CD4-positive, alpha-beta T cell treated with Interferon alpha-2 for 1 hour (primary cell): ENCODE results near the gene CDKL4.
A peak's percentile ranks its signal among the peaks of the same experiment; 100 is the strongest.
"Not testable (repeated sequence)": the region's sequence is repeated elsewhere in the genome, so short reads cannot be mapped to it uniquely, and the experiment has no call there.

Experiments used
- DNase-seq, 2 donors: peaks; one replicate each; pipeline ENCODE4 v3.0.0-alpha.2; 2020 to 2022

Gene CDKL4

DNA sequence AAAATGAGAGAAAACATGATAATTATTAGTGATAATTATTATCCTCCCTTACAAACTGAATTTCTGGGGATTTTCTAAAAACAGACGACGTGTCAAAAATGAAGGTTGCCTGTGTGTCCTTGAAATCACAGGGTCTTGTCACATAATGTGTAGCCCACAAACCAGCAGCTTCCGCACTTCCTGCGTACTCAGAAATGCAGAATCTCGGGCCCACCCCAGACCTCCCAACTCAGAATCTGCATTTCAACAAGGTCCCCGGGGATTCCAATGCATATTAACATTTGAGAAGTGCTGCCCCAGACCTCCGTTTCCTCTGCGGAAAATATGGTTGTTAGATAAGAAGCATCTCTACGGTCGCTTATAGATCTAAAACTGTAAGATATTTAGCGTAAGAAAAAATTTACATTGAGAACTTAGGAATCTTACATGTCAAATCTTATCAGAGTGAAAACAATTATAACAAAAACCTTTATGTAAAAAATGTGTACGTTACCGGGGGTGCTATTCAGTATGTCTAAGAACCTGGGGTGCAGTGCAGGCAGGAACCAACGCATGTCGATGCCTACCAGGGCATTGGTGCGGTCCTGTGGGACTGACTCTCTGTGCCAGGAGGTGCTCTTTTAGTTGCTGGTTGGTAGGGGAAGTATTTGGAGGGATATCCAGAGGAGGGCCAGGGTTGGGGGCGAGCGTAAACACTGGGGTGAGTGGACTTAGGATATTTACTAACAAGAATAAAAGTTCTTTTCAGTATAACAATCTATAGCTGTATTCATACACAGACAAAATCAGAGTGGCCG is 15.2 kb downstream of the CDKL4 start:
- DNase-seq, result peak in 1 of 2 donors; percentile 7

- peak; percentile 79 to 85 for DNase-seq
Observed at GRCh38 chr2:39227628-39228412, 15.9 kb downstream of the CDKL4 start.

DNA sequence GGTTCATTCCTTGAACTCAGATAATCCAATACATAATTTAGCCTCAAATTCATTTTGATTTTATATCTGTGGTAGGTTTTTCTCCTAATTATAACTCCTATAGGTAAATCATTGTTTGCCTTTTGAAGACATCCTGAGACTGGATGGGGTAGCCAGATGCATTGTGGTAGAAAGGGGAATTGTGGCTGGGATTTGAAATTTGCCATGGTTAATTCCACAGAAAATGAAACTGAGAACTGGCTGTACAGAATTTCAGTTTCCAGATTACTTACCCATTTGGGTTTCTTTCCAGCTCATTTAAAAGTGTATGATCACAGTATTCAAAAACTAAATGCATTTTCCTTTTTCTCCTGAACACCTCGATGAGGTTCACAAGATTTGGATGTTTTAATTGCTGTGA is 18.2 kb downstream of the CDKL4 start:
- no peak for DNase-seq

GRCh38 chr2:39223909-39224308 is 19.9 kb downstream of the CDKL4 start:
- no peak for DNase-seq

- DNase-seq, result no peak
Observed at GRCh38 chr2:39221459-39221858, 22.3 kb downstream of the CDKL4 start.

DNA sequence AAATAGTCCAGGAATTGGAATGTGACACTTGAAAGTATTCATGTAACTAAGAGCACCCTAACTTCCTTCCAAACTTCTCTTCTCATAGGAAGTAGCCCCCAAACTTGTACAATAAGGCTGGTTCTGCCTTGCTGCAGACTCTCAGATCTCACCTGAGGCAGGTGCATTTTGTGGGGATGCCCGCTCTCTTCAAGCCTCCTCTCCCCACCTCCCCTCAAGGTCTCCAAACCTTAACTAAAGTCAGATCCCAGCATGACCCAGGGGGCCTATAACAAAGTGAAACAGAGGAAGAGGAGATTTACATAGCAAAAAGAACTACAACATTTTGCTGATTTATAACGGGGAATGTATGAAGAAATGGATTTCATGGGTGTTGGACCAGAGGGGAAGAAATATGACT is 23.6 kb downstream of the CDKL4 start:
- DNase-seq, result no peak

DNA sequence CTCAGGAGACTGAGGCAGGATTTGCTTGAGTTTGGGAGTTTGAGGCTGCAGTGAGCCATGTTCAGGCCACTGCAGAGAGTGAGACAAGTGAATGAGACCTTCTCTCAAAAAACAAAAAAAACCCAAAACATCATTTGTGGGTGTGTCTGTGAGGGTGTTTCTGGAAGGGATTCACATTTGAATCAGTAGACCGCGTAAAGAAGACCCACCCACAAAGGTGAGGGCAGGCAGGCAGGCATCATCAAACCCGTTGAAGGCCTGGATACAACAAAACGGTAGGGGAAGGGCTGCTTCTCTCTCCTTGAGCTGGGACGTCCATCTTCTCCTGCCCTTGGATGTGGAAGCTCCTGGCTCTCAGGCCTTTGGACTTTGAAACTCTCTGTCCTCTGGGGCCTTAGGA is 25.4 kb downstream of the CDKL4 start:
- DNase-seq, result no peak

DNA sequence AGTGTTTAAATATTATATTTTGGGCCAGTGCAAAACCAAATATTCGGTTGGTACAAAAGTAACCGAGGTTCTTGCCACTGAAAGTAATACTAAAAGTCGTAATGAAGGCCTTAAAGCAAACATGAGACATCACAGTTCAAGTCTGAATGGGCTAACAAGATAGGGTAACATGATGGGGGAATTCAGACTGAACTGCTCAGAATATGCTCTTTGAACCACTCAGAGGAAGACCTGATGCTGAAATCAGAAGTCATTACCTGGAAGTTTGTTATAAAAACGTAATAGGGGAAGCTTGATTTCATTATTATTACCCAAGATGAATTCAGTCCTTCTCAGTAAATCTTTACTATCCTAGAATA is 26.6 kb downstream of the CDKL4 start:
- DNase-seq, result no peak

DNA sequence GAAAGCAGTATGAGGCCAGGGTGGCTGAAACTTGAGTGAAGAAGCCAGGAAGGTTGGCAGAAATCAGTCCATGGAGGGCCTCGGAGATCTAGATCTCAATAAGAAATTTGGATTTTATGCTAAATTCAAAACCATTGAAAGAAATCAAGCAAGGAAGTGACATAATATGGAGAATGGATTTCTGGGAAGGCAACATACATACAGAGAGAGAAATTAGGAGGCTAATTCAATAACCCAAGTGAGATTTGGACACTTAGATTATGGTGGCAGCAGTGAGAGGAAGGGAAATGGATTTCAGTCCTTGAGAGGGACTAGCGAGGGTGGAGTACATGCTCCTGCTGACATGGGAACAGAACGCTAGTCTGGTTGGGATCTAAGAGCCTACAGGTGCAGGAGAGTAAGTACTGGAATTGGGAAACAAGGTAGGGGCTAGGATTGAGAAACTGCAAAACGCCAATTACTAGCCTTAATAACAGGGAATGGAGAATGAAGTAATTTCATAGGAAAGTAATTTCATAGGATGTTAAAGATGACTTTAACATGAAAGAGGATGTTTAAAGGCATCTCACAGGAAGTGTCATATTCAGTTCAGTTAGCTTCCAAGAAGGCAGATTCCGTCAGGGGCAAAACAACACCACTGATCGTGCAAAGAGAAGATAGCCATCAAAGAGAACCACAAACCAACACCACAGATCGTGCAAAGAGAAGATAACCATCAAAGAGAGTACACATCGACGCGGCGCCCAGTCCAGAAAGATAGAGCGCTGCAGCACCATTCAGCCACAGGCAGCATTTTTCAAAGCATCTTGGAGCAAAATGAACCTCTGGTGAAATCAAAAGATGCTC is 27.2 kb downstream of the CDKL4 start:
- peak; percentile 74 to 88 for DNase-seq

DNA sequence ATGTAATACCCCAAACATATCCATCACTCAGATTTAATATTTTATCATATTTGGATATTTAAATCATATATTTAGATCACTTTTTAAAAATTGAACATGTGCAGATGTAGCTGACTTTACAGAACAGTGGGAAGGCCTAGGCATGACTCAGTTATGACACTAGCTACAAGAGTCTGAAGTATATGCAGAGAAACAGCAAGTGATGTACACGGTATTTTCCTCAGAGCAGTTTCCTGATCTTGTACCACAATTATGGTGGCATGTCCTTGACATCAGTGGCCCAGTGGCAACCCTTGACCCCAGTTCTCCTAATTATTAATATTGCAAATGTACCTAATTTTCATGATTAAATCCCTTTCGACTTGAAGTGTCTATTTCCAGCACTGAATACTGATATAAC is 28.2 kb downstream of the CDKL4 start:
- no peak for DNase-seq

- DNase-seq, result no peak
Observed at GRCh38 chr2:39213015-39213414, 30.8 kb downstream of the CDKL4 start.

DNA sequence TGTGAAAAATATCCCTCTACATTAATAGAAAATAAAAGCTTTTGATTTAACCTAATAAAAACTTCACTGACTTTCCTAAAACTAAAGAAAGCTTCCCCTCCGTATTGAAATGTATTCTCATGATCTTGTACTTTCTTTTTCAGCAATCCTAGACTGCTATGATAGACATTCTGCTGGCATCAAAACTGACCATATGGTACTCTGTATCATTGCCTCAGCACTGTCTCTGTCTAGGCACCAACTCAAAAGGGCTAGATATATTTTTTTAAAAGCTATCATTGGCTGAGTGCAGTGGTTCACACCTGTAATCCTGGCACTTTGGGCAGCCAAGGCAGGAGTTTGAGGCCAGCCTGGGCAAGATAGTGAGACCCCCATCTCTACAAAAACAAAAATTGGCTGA is 32.9 kb downstream of the CDKL4 start:
- DNase-seq, result no peak

DNA sequence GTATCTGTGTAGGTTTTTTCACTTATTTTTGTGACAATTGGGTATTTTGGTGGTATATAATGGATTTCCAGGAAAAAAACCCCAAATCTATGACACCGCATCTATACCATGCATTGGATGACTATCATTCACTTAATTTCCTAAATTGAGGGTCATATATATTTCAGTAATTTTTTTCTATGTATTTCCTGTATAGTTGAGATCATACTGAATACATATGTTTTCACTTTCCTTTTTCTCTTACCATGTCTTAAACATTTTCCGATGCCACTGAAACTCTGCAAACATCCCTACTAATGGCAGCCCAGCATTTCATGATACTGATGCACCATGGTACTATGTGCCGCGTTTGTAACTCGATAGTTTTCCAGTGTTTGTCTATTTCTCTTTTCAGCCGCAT is 40.4 kb downstream of the CDKL4 start:
- no peak for DNase-seq

DNA sequence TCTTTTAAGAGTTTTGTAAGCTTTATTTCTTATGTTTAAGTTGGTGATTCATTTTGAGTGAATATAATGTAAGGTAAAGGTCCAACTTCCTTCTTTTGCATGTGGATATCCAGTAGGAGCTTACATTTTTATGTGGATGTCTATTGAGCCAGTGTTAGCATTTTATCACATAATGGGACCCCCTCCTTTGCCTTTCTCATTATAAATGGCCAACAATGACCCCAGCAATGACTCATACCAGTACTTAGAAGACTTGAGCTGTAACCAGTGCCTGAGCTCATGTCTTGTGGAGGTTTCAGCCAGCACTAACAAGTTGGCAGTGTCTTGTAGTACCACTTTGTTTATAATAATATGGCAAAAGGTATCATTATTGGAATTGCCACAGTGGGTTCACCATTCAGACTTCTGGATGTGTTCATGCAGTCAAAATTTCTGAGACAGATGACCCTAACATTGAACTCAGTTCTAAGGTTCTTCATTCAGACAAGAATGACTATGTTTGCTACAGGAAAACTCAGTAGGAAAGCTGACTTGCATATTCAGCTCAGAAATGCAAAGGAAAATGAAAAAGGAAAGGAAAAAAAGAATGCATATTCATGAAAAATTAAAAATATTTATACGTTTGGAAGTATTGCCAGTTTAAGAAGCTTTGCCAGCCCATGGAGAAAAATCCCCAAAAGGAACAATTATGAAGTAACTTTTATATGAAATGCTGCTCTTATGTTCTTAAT is 41.0 kb downstream of the CDKL4 start:
- DNase-seq, result no peak

- DNase-seq, result not testable (repeated sequence)
Observed at GRCh38 chr2:39197003-39197402, 46.8 kb downstream of the CDKL4 start.

GRCh38 chr2:39194686-39195085 is 49.1 kb downstream of the CDKL4 start:
- no peak for DNase-seq

- DNase-seq, result no peak
Observed at GRCh38 chr2:39188960-39189494, 54.7 kb downstream of the CDKL4 start.

DNA sequence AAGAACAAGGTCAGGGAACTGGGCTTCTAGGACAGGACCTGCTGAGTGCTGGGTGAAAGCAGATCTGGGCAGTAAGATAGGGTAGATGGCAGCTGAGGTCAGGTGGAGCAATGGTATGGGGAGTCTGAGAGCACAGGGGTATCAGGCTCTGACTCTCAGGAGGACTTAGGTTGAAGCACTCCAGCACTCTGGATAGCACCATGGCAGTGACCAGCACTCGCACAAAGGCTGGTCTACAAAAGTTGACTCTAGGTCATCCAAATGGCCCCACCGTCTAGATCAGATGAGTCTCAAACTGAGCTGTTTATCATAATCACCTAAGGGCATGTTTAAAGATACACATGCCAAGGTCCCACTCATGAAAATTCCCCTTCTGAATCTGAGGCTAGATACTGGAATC is 60.1 kb downstream of the CDKL4 start:
- no peak for DNase-seq

DNA sequence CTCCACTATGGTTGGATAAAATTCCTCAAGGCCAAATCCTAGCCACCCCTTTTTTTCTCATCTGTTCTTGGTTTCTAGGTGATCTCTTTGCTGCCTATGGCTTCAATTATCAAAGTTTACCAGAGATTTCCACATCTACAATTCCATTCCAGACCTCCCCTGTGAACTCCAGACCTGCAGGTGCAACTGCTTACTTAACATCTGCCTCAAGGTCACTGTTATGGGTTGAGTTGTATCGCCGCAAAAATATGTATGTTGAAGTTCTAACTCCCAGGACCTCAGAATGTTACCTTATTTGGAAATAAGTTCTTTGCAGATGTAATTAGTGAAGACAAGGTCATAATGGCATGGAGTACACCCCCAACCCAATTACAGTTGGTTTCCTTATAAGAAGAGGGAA is 62.5 kb downstream of the CDKL4 start:
- no peak for DNase-seq

GRCh38 chr2:39179974-39180960 is 63.5 kb downstream of the CDKL4 start:
- no peak for DNase-seq

GRCh38 chr2:39178756-39179155 is 65.0 kb downstream of the CDKL4 start:
- DNase-seq, result no peak
